ENCODE measurements around the gene UBE2E2.

The UBE2E2 gene

DNA sequence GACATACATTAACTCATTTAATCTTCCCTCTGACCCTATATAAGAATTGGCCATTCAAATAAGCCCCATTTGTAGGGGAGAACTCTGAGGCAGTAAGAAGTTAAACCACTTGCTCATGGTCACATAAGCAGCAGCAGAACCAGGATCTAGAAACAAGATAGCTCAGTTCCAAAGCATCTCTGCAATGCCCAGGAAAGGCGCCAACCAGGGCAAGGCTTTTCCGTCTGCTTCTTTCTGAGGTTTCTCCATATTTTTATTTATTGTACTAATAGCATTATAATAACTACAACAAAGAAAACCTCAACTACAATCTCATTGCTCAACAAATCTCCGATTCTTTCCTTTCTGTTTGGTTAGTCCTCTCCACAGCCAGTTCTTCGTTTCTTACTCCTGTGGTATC, 4.3 kb upstream of the UBE2E2 start:
- DNase-seq, result no peak

DNA sequence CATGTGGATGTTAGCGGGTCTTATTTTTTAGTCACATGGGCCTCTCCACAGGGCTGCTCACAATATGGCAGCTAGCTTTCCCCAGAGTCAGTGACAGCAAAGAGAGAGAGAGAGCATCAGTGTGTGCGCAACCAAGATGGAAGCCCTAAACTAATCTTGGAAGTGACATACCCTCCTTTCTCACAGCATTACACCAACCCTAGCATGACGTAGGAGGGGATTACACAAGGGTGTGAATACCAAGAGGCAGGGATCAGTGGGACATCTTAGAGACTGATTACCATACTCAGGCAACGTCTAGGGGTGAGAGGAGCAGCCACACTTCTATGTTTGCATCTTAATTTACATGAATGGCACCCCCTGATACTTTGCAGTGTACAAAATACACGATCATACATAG, 3.5 kb upstream of the UBE2E2 start:
- DNase-seq, result no peak

DNA sequence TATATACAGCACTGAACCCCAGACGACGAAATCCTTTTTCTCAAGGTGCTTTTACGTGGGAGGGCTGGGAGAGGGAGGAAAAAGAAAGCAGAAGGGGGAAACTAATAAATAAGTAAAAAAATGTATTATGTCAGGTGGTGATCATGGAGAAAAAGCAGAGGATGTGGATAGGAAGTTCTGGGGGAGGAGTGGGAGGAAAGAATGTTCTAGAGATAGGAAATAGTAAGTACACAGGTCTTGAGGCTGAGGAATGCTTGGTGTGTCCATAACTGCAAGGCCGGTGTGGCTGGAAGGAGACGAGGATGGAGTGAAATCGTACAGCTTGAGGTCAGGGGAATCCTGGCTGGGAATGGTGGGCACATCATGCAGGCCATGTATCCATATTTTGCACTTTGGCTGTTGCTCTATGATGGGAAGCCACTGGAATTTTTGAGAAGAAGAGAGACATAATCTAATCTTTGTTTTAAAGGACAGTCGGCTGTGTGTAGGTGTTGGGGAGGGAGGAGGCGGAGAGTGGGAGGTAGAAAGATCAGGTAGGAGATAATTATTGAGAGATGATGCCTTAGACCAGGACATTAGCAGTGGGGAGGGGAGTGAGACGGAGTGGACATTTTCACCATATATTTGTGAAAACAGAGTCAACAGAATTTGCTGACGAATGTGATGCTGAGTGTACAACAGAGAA, 1.8 kb upstream of the UBE2E2 start:
- DNase-seq, result no peak

DNA sequence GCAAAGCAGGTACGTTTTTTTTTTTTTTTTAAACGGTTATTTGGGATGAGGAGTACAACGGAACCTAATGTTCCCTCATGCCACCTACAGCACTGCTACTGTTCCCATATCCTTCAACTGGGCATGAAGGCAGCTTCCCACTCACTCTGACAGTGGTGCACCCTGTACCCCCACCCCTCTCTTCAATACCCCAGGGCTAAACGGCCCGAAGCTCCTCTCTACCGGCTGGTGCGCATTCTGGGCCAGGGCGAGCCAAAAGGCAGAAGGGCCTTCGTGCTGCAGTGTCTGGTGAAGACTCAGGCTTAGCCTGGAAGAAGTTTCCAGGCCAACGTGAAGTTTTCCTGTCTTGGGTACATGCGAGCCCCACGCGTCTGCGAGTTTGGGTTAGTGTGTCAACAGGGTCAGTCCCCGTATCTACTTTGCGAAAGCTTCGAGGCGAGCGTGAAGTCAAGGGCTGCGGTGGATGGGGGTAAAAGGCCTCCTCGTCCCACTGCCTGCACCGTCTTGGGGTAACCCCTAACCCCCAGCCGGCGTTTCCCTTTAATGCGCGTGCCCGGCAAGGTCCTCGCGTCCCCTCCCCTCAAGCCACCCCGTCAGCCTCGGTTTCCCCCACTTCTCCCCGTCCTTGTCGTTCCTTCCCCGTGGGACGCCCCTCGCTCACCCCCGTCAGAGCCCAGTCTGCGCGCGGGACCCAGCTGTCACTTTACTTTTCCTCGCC, 765 bp upstream of the UBE2E2 start:
- no peak for DNase-seq

DNA sequence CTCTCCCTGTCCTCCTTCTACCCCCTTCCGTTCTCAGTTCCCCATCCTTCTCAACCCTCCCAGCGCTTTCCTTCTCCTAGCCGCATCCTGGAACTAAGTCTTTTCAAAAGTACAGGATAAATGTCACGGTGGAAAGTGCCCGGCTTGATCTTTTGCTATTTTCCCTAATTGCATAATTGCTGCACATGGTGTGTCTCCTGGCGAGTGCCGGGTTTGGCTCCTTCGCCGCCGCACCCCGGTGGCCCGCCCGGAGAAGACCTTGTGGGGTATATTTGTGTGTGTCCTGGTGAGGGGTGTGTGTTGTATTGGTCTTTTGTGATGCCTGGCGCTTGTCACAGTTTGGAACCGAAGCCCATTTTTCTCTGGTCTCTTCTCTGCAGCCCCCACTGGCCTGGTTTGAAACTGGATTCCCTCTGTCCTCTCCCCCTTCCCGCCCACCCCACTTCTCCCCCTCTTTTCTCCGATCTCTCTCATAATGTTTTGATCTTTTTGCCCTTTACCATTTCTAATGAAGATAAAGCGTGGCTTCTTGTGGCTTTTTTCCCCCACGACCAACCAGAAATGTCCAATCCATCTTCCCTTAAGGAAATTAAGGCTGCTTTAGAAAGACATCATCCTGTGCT, 692 bp downstream of the UBE2E2 start:
- no peak for DNase-seq

DNA sequence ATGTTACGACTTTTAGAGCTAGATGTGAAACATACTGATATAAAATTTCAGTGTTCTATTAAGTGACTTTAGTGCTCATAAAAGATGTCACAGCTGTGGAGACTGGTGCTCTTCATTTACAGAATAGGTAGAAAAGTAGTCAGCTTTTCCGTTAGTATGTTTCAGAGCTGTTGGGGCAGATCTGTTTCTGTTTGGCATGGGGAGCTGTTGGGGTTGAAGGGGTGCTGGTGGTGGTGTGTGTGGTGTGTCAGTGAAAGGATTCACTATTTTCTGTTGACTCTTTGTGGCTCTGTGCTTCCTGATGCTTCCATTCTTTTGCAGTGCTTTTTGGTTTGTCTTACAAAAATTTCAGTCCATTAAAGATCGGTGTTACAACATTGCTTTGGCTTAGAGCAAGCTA, 3.2 kb downstream of the UBE2E2 start:
- DNase-seq, result no peak

DNA sequence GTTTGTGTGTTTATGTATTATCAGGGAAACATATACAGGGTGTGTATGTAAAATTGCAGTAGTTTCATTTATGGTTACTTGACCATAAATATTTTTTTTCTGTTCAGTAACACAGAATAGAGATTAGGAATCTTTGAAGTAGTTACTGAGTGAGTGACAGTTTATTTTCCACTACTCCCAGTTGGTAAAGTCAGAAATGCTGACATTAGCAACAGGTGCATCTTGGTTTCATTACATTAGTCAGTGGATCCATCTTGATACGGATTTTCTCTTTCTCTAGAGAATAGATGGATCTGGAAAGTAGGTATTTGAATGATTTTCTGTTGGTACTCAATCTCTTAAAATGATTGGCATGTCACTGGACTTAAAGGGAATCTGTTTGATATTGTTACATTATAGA, 6.0 kb downstream of the UBE2E2 start:
- DNase-seq, result no peak

DNA sequence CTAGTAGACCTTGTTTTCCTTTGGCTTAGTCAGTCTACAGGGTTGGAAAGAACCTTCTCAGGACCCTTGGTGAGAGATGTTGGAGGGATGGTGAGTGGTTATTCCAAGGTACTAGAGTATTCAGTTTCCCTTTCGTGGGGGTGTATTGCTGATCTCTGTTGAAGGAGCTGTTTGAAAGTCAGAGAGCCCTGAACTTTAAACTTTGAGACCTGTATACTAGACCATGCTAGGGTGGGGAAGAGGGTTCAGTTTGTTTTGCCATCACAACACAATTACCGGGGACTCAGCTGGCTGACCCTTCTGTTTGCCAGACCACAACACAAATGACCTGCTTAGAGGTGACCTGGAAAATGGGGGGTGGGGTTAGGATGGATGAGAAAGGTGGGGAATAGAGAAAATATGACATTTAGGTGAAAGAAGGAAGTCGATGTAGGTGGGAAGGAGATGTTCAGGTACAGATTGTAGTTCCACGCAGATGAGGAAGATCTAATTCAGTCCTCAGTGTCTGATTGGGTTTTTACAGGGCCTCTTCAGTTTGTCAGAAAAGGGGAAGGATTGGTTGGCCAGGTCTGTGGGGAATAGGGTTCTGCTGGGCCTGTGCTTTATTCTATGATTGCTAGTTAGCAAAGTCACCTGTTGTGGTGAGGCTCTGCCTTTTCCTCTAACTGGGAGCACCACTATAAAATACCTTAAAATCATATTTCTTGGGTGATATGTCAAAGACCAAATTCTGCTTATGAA, 6.8 kb downstream of the UBE2E2 start:
- DNase-seq, result no peak

DNA sequence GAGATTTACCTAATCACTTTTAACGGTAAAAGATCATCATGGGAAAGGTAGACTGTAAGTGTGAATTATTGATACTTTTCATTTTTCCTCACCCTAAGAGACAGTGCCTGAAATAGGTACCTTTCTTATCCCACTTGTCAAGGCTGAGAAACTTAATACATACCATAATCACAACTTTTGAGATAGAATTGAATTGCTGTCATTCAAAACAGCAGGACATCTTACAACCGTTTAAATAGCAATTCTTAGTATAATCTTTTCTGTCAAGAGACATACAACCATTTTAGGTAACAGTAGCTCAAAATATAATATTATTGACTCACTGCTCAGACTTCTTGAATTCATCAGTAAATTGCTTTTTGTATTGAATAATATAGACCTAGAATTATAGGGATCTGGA, 10.7 kb downstream of the UBE2E2 start:
- no peak for DNase-seq

DNA sequence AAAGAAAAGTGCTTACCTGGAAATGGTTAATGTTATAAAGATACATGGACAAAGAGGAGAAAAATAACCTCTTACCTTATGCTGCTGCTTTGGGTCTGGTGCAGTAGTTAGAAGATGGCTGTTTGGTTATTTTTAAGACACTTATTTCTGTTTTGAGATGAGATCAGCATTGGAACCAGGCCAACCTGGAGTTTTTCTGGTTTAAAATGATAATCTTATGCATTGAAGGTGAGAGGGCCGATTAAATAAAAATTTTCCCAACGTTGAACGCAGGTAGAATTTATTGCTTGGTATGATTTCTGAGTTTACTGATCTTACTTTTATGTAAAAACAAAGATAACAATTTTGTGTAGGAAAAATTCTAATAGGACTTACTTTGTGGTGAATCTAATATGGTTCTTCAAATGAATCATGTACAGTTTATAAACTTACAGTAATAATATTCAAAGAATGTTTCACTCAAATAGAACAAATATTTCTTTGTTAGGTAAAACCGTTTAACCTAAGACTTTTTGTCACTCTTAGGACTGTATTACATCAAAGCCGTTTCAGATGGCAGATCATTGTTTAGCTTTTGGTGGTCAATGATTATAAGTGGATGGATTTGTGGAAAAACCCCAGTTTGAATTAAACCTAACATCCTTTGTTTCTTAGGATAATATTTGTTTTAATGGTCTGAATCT, 14.9 kb downstream of the UBE2E2 start:
- DNase-seq, result no peak

DNA sequence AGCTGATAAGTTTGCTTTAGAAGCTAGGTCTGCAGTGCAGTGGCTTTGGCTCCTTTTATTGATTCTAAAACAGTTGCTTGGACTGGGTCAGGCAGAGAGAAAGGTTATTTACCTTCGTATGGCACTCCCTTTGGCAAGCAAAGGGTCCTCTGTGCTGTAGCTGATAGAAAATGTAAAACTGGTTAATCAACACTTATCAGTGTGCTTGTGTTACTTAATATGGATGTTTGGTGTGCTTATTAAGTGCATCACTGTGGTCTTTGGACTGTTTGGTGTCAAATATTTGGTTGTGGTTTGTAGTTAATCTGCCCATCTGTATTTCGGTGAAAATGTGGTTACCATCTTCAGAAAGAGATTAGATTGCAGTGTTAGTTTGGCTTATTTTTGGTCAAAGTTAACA, 16.0 kb downstream of the UBE2E2 start:
- DNase-seq, result no peak

DNA sequence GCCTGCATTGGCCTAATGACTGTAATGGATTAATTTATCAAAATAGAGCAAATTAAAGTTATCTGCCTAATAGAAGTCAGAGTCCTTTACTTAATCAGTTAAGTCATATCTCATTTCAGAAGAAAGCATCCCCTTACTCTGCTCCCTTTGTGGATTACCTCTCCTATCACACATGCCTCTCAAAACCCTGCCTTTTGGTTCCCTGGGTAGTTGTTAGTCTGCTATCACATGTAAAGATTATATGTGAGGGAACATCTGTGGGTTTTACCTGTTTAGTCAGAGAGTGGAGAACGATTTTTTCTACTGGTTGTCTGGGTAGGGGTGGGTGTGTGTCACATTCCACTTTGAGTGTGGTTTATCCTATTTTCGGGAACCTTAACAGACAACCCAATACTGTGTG, 16.4 kb downstream of the UBE2E2 start:
- no peak for DNase-seq

DNA sequence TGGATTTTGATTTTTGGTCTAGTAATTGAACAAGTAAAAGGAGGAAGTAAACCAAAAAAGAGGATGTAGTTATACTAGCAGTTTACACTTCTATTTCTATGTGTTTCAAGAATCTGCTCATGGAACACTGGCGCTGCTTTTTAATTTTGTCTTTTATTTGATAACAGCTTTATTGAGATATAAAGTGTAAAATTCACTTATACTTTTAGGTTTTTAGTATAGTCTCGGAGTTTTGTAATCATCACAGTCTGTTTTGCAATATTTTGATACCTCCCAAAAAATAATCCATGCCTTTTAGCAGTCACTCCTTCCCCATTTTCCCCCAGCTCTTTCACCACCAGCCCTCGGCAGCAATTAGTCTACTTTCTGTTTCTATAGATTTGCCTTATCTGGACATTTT, 18.0 kb downstream of the UBE2E2 start:
- no peak for DNase-seq

DNA sequence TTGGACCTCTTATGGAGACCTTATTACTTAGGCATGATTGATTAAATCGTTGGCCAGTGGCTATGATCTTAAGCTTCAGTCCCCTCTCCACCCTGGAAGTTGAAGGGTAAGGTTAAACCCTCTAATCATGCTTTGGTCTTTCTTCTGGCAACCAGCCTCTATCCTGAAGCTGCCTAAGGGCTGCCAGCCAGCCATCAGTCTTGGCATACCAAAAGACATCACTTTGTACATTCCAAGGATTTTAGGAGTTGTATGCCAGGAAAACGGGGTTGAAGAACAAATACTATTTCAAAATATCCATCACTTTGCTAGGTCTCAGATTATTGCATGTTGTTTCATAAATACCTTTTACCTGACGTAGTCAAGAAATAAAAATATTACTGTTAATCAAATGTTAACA, 28.9 kb downstream of the UBE2E2 start:
- DNase-seq, result no peak

DNA sequence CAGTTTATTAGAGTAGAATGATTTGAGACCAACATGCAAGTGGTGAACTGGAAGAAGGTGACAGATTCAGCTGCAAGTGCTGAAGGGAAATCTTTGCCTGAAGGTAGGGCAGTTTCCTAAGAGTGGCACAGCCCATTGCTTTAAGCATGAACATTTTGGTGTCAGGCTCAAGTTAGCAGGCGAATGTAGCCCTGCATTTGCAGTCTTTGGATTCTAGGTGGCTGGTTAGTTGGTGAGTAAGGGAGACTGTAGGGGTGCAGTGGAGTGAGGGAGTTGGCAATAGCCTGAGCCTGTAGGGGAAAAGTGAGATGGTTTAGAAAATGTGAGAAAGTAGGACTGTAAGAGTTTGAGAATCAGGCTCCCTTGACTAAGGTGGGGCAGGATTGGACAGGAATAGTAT, 29.7 kb downstream of the UBE2E2 start:
- no peak for DNase-seq

DNA sequence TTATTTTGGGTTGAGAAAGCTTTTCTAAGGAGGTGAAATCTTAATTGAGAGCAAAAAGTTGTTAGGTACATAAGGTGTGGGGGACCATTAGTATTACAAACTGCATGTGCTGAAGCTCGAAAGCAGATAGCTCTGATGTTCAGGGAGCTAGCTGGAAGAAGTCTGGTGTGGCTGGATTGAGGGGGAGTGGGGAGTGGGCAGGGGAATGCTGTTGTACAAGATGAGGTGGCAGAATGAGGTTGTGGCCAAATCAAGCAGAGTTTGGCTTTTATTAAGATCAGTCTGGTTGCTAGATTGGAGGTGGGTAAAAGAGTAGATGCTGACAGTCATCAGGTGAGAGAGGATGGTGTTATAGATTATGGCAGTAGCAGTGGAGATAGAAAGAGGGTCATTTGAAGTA, 32.1 kb downstream of the UBE2E2 start:
- DNase-seq, result no peak

DNA sequence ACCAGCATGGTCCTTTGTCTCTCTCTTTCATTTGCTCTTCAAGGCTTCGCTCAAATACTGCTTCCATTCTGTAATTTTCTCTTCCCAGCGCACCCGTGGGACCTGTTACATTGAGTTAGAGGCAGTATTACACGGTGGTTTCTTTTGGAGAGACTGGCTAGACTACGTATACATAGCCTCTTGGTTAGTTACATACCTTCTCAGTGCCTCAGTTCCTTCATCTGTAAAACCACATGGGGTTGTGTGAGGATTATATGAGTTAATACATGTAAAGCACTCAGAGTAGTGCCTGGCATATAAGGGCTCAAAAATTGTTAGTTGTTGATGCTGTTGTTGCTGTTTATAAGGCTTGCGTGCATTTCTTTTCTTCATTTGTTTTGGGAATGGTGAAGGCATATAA, 33.8 kb downstream of the UBE2E2 start:
- no peak for DNase-seq

DNA sequence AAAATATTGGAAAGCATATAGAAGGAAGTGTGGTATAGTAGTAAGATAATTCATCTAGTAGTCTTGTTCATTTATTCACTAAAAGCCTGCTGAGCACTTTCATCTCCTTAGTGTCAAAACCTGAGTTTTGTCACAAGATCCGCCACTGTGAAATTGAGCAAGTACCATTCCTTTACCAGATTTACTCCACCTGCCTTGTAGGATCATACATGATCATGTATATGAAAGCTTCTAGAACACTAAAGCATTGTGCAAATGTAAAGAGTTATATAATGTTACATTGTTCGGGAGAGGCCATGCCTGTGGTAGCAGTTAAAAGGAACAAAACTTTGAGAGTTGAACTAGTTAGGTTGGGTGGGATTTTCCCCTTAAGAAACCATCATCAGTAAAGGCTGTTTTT, 35.0 kb downstream of the UBE2E2 start:
- no peak for DNase-seq

DNA sequence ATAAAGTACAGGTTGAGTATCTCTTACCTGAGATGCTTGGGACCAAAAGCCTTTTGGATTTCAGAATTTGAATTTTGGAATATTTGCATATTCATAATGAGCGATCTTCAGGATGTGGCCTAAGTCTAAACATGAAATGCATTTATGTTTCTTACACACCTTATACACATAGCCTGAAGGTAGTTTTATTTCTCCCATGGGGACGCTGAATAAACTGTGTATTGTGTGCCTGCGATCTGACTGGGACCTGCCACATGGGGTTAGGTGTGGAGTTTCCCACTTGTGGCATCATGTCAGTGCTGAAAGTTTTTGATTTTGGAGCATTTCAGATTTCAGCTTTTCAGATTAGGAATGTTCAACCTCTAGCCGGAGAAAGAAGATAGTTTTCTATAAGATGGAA, 35.5 kb downstream of the UBE2E2 start:
- no peak for DNase-seq

DNA sequence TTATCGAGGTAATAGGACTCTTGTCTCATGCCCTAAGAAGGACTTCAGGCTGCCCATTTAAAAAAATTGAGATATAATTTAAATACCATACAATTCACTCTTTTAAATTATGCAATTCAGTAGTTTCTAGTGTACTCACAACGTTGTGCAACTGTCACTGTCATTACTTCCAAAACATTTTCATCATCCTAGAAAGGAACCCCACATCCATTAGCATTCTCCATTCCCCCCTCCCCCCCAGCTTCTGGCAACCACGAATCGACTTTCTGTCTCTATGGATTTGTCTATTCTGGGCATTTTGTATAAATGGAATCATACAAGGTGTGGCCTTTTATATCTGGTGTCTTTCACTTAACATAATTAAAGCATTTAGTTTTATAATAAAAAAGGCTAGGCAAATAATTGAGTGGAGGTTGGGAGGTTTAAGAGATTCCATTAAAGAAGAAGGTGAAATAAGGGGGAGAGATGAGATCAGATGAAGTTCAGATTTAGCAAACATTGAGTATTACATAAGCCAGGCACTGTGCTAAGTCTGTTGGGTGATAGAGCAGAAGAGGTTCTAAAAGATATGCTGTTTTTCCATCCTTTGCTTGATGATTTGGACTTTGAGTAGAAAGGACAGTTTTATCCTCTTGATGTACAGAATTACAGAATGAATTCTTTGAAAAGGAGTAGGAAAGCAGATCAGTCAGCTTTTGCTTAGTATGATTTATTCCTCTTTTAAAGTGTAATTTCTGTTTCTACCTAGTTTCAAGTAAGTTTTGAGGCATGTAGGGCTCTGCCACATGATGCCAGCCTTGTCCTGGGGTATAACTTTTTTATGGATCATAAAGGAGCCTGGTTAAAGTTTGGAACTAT, 36.3 kb downstream of the UBE2E2 start:
- DNase-seq, result no peak

DNA sequence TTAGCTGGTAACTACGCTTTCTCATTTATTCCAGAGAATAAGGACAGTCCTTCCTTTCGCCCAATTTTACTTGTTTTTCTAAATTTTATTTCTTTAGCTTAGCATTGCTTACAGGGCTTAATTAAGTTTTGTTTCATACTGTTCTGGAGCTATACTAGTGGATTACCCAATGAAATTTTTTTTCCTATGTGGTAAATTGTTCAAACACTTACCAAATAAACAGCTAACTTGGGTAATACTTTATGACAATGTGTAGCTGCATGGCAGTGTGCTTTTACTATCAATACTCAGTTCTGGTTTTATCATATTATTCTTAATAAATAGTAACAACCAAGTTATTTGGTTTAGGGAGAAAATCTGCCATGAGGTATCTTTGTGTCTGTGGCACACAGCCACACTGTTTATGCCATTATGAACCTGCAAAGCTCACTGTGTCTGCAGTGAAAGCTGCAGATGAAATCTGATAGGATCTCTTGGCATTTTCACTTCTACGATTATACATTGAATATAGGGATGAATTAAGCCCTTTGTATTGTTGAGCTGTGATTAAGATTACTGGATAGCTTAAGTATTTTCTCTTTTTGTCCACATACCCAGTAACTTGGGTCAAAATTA, 37.2 kb downstream of the UBE2E2 start:
- no peak for DNase-seq

DNA sequence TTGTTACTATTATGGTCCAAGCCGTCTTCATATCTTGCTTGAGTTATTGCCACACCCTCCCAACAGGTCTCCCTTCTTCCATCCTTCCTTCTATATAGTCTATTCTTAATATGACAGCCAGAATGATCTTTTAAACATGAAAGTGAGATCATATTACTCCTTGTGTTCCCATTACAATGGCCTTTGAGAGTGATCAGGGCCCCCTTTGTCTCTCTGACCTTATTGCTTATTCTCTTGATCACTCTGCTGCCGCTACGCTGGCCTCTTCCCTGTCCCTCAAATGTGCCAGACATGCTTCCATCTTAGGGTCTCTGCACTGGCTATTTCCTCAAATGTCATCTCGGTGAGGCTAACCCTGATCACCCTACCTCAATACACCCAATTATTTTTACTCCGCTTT, 38.1 kb downstream of the UBE2E2 start:
- no peak for DNase-seq

Measured in NCI-H1048 (cell line).